Measurements from ENCODE around the gene RTTN. TPM values are rescaled to one million over a fixed set of nuclear protein-coding genes. Genes with fewer than 3 reads are reported as not detected.

The RTTN gene
- total and polyA plus RNA-seq, 2 experiments from 2014 or later = 7.2 to 31.0 TPM

- TF ChIP-seq ZNF462 (CRISPR knock-in tag; IDR thresholded peaks at IDR 0.05) (no peak), EZH2 (IDR thresholded peaks at IDR 0.05; ENCODE audit: low read depth, unreplicated experiment) (no peak), ETS1 (IDR thresholded peaks at IDR 0.05) (no peak), ZNF331 (CRISPR knock-in tag; IDR thresholded peaks at IDR 0.05; ENCODE audit: low read depth) (no peak), ZNF114 (CRISPR knock-in tag; IDR thresholded peaks at IDR 0.05) (no peak), REST (IDR thresholded peaks at IDR 0.05; ENCODE audit: unreplicated experiment) (no peak), JUNB (IDR thresholded peaks at IDR 0.05; ENCODE audit: unreplicated experiment) (no peak), CTCF (conservative IDR thresholded peaks at IDR 0.05; ENCODE audit: low read depth in 2 of 2) (no peak)
These were observed 209.1 kb downstream of the RTTN start (continued) for GRCh38 chr18:69996417-69996816.

Data from GM23338 (cell line).